ENCODE data around the gene ZFYVE1.

The ZFYVE1 gene

GRCh38 chr14:72968316-72968715 lies 58.6 kb downstream of the ZFYVE1 start:
- TF ChIP-seq REST (IDR thresholded peaks at IDR 0.05; ENCODE audit: insufficient replicate concordance, low read depth) = no peak
- TF ChIP-seq GABPA (IDR thresholded peaks at IDR 0.05; ENCODE audit: low read depth) = no peak
- no peak for TF ChIP-seq CTCF (IDR thresholded peaks at IDR 0.05; ENCODE audit: insufficient read depth, low read length)
- no peak for TF ChIP-seq SPI1 (IDR thresholded peaks at IDR 0.05; ENCODE audit: borderline replicate concordance, low read depth)
- no peak for TF ChIP-seq POLR2AphosphoS5 (IDR thresholded peaks at IDR 0.05; ENCODE audit: low read depth)
- Histone ChIP-seq H3K4me3 (replicated peaks; ENCODE audit: insufficient read depth, low read length) (no peak overlapping the region), H3K27ac (replicated peaks) (no peak overlapping the region), H3K27me3 (ENCODE audit: insufficient read depth, poor library complexity, severe bottlenecking) (no peaks in the 10 kb centered on the region)
- no peak for DNase-seq (ENCODE audit: low read depth in 1 of 2, low spot score in 1 of 2)

GRCh38 chr14:72966038-72966437 lies 60.9 kb downstream of the ZFYVE1 start:
- no peak overlapping the region for H3K4me3 ChIP-seq (replicated peaks; ENCODE audit: insufficient read depth, low read length)
- no peak for DNase-seq (ENCODE audit: low read depth in 1 of 2, low spot score in 1 of 2)
- no peak overlapping the region for H3K27ac ChIP-seq (replicated peaks)
- no peaks in the 10 kb centered on the region for H3K27me3 ChIP-seq (ENCODE audit: insufficient read depth, poor library complexity, severe bottlenecking)
- no peak for TF ChIP-seq CTCF (IDR thresholded peaks at IDR 0.05; ENCODE audit: insufficient read depth, low read length)
- no peak for TF ChIP-seq REST (IDR thresholded peaks at IDR 0.05; ENCODE audit: insufficient replicate concordance, low read depth)
- no peak for TF ChIP-seq POLR2AphosphoS5 (IDR thresholded peaks at IDR 0.05; ENCODE audit: low read depth)
- TF ChIP-seq GABPA (IDR thresholded peaks at IDR 0.05; ENCODE audit: low read depth) = no peak
- TF ChIP-seq SPI1 (IDR thresholded peaks at IDR 0.05; ENCODE audit: borderline replicate concordance, low read depth) = no peak

GRCh38 chr14:72965249-72965648 lies 61.7 kb downstream of the ZFYVE1 start:
- Histone ChIP-seq H3K4me3 (replicated peaks; ENCODE audit: insufficient read depth, low read length) (no peak overlapping the region), H3K27ac (replicated peaks) (no peak overlapping the region), H3K27me3 (ENCODE audit: insufficient read depth, poor library complexity, severe bottlenecking) (no peaks in the 10 kb centered on the region)
- TF ChIP-seq CTCF (IDR thresholded peaks at IDR 0.05; ENCODE audit: insufficient read depth, low read length) = no peak
- no peak for TF ChIP-seq SPI1 (IDR thresholded peaks at IDR 0.05; ENCODE audit: borderline replicate concordance, low read depth)
- no peak for TF ChIP-seq POLR2AphosphoS5 (IDR thresholded peaks at IDR 0.05; ENCODE audit: low read depth)
- TF ChIP-seq GABPA (IDR thresholded peaks at IDR 0.05; ENCODE audit: low read depth) = no peak
- TF ChIP-seq REST (IDR thresholded peaks at IDR 0.05; ENCODE audit: insufficient replicate concordance, low read depth) = no peak
- DNase-seq (ENCODE audit: low read depth in 1 of 2, low spot score in 1 of 2) = no peak

All from HL-60 (cell line).